HG02852 (cell line): Measurements from ENCODE around the gene NADK2.
"Not testable (repeated sequence)": the region's sequence is repeated elsewhere in the genome, so short reads cannot be mapped to it uniquely, and the experiment has no call there.

ENCODE experiments used
- ATAC-seq: cut with Tn5 transposase; IDR thresholded peaks from one replicate; pipeline ENCODE4 v1.9.1; 2021; ENCODE audit warnings: mild to moderate bottlenecking, moderate library complexity; ENCODE audit not compliant: unreplicated experiment

Gene NADK2, protein sequence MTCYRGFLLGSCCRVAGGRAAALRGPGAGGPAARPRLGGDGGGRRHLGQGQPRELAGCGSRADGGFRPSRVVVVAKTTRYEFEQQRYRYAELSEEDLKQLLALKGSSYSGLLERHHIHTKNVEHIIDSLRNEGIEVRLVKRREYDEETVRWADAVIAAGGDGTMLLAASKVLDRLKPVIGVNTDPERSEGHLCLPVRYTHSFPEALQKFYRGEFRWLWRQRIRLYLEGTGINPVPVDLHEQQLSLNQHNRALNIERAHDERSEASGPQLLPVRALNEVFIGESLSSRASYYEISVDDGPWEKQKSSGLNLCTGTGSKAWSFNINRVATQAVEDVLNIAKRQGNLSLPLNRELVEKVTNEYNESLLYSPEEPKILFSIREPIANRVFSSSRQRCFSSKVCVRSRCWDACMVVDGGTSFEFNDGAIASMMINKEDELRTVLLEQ

DNA sequence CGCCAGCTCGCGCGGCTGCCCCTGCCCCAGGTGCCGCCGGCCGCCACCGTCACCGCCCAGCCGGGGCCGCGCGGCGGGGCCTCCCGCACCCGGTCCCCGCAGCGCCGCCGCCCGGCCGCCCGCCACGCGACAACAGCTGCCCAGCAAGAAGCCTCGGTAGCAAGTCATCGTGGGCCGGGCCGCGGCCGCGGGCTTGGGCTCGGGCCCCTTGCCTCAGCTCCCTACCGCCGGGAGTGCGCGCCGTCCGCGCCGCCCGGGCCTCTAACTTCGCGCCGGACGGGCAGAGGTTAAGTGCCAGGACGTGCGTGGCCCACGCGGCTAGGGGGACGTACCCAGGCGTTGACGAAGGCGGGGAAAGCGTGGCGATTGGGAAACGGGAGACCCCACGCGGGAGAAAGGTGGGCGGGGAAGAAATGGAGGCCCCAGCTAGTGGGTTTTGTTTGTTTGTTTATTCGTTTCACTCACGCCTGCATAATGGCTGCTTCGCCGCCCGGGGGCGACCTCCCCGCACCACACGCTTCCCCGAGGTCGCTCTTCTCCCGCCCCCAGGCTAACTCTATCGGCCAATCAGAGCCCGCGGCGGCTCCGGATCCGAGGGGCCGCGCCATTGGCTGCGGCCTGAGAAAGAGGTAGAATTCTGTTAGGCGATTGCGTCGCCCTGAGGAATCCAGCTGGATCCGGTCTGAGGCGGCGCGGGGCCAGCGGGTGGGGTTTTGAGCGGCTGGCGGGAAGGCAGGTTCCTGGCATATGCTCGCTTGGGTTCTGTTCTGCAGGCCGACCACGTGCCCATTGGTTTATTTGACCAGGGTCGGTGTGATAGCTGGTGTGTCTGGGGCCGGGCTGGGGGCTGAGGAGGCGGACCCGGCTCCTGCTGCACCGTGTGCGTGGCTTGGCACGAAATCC is at the start of gene NADK2:
TSS of gene NADK2 (minus strand) at position 295 of the 903 bp plus-strand sequence. CDS start at position 168, 127 bp downstream.
- peak; percentile 90 for ATAC-seq

DNA sequence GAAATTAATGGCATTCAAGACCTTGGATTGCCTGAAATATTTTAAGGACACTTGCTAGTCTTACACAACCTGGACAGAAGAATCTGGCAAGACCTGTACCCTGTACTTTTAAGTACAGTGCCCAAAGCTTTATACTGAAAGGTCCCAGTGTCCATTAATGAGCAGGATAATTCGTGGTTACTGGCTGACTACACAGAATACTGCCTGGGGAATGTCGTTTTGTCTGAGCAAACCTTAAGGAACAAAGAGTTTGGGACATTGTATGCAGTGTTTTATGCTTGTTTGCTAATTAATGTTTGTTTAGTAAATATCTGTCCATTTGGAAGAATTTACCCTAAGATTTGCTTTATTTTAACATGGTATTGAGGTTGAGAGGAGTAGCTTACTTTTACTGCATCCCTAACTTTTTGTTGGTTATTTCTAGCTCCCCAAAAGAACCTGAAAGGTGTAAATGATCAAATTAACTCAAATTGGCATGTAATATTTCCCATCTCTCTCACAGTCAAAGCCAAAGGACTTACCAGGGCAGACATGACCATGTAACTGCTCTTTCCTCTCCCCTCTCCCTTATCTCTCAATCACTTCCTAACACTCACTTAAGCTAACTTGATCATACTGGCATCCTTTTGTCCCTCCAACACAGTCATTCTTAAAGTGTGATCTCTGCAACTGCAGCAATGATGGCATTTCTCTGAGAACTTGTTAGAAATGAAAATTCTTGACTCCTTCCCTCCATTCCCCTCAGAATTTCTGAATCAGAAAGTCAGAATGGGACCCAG is 44.3 kb upstream of the NADK2 start:
- no peak for ATAC-seq

DNA sequence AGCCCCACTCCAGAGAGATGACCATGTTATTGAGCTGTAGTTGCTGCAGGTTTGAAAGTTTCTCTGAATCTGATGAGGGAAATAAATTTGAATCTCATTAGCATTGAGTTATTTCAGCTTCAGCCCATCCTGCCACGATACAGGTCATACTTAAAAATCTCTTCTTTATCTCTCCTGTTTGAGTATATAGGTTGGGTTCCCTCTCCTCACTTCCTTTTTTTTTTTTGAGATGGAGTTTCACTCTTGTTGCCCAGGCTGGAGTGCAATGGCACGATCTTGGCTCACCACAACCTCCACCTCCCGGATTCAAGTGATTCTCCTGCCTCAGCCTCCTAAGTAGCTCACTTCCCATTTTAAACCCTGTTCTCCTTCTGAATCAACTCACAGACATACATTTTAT is 42.0 kb upstream of the NADK2 start:
- ATAC-seq: not testable (repeated sequence)

DNA sequence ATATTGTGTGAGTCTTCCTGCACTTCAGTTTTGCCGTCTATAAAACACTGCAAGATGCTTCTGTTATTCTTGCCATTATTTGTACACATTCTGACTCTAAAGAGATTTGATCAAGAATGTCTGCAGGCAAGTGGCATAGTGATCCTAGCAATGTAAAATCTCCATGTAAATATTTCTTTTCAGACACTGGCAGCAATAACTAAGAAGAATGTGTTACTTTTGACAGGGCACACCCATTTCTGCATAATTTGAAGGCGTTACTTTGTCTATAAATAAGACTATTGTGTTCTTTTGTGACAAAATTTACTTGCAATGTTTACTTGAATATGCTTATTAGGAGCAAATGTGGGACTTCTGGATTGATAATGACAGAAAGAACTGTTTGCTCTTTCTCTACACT is 39.9 kb upstream of the NADK2 start:
- no peak for ATAC-seq

DNA sequence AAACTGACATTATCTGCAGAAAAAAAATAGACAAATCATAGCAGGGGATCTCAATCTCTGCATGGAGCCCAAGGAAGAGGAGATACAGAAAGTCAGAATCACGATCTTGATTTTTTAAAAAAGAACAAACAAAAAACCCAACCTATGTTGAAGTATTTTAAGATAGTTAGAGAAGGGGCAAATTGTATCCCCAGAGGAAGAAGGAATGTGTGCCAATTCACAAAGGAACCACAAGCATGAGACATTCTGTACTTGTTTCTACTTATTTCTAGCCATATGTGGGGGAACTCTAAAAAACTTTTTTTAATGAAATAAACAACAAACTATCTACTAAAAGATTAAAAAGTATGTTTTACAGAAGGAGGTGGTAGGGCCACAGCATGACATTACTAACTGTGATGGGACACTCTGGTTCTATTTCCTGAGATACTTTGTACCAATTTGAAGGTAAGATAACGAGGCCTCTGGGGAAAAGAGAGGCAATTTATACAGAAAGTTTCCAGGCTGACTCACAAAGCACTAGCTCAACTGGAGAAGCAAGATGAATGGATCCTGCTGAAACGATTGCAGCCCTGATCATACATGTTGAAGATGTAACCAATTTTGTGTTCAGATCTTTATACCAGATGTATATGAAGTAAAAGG is 37.5 kb upstream of the NADK2 start:
- ATAC-seq: no peak

DNA sequence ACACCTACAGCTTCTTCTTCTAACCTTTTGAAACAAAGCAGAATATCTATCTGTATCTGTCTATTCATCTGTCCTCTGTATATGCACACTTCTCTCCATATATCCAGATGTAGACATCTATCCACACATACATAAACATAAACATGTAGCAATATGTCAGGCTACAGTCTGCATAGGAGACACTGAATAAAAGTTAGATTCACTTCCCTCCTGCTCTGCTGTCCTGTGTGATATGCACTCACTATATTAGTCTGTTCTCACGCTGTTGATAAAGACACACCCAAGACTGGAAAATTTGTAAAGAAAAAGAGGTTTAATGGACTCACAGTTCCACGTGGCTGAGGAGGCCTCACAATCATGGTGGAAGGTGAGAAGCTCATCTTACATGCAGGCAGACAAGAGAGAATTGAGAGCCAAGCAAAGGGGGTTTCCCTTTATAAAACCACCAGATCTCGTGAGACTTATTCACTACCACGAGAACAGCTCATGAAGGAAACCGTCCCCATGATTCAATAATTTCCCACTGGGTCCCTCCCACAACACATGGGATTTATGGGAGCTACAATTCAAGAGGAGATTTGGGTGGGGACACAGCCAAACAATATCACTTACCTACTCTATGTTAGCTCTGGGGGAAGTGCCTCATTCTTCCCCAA is 35.9 kb upstream of the NADK2 start:
- no peak for ATAC-seq

DNA sequence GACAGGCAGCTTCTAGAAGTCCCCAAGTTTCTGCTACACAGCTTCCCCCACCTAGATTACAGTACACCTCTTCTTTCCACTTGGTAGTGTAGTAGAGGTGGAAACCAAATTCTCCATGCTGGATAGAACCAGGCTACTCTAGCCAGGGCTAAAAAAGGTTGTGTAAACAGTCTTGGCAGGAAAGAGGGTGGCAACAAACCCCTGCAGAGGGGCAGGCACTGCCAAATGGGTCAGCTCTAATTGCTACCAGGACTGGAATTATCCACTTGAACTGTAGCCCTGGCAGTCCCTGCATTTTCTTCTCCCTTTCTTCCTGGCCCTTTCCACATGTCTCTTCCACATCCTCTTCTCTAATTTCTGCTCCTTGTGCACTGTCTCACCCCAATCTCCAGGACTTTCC is 35.1 kb upstream of the NADK2 start:
- no peak for ATAC-seq

DNA sequence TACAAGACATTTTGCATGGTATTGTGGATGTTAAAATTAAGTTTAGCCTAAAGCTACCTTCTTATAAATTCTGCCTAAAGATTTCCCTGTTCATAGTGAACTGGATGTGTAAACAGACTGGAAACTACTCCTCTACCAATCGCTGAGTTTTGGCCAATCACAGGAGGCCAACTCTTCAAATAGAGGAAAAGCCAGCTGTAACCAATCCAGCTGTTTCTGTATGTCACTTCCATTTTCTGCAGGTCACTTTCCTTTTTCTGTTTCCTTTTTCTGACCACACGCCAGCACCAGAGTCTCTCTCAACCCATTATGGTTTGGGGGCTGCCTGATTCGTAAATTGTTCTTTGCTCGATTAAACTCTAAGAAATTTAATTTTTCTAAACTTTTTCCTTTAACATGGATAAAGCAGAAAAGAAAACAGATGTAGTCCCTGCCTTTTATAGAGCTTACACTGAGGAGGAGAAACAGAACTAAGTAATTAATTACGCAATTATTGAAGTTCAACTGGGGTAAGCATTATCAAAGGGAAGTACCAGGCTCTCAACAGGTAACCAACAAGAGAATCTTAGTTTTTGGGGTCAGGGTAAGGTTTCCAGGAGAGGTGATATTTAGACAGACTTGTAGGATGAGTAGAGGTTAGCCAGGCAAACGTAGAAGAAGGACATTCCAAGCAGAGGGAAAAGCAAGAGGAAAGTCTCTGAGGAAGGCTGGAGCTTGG is 32.2 kb upstream of the NADK2 start:
- ATAC-seq: no peak

DNA sequence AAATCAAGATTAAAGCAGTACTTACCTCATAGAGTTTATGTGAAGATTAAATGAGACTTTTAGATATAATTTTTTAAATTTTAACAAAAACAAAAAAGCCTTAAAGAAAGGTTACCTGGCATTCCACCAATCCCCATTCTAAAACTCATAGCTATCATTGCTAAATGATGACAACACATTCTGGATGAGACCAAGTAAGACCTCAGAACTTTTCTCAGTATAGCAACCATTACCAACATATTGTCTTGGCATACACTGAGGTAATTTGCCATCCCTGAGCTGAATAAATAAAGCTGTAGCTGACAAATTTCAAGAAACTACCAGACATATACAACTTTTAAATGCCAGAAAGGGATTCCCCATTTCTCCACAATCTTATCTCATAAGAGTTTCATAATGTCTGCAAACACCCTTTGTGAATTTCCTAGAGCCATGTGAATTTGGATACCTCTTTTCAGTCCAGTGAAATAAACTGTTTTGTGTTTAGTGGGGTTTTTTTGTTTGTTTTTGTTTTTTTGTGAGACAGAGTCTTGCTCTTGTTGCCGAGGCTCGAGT is 30.5 kb upstream of the NADK2 start:
- ATAC-seq: no peak

DNA sequence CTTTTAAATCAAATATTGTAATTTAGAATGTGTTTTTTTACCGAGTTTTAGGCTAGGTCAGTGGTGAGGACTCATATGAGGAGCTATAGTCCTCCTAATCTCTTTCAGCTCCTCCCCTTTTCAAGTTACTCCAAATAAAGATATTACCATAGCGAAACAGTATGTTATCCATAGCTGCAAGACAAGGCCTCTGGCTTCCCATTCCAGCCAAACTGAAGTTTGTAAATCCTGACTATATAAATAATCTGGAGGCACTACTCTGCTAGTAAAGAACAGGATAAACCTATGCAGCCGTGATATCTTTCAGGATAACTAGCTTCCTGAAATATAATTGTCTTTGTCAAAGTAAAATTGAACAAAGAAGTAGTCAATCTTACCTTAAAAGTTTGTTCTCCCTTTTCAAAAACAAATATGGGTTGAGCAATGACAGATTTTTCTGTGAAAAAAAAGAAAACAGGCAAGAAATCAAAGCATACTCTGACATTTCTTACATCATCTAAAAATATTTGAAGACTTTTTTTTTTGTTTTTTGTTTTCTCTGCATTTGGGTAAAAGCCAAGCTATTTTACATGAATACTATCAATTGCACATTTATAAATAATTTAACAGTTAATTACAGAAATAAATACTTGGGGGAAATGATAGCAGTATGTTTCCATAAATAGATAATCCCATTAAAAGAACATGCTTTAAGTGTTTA is 29.3 kb upstream of the NADK2 start:
- ATAC-seq: no peak

DNA sequence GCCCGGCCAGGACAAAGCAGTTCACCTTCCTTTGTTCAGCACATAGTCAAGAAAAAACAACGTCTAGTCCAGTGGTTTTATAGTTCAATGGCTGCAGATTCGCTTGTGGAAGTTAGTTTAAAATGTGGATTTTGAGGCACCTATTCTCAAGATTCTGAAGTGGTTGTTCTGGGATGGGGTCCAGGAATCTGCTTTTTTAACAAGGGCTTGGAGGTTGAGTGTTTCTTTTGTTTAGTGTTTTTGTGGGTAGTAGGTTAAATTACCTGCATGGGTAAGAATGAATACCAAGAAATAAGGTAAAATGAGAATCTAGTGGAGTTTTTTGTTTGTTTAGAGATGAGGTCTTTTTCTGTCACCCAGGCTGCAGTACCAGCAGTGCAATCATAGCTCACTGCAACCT is 28.4 kb upstream of the NADK2 start:
- ATAC-seq: no peak

DNA sequence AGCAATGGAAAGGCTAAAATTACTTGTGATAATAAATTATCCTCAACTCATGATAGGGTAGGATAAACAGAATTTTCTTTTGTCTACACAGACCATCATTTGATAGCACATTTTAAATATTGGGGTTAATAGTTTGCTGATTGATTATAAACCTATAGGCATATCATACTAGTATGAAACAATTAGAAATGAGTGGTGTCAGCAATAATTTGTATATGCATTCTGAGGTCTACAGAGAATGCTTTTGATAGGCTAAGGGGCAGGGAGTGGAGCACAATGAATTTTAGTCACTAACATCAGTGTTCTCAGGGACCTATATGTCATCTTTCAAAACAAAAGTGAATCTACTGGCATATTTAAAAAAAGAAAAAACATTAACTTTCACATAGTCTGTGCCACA is 27.8 kb upstream of the NADK2 start:
- no peak for ATAC-seq

DNA sequence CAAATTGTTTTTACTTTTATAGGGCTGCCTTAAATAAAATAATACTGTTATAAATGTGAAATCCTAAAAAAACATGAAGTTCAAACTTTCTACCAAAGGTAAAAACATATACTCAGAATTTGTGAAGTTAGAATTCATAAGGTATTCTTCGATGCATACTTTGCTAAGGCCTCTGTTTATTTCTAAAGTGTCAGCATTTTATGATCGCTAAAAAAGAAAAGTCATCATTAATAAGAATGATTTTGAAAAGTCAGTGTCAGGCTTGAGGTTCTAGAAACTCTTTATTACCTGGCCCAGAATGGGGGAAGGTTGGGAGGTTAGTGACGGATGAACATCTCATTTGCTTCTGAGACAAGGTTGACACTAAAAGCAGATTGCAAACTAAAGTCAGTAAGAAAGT is 26.2 kb upstream of the NADK2 start:
- no peak for ATAC-seq

DNA sequence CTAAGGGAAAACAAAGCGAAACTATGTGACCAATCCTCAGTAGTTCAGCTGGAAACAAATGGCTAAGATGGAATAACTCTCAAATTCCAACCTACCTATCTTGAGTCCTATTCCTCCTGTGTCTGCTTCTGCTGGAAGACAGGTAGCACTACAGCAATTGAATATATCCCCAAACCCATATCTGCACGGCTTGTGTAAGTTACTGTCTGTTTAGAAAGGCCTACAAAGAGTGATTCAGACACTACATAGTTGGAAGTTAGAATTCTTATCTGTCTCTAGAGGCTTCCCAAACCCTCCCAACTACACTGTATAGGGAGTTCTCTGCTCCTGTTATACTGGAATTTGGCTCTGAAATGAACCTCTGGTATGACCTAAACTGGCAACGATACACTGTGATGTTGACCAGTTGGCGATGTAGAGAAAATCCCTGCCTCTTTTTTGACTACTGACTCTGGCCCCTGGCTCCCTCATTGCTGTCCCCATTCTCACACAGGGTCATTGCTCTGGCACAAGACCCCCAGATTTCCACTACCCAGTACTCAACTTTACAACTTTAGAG is 22.6 kb upstream of the NADK2 start:
- ATAC-seq: no peak

DNA sequence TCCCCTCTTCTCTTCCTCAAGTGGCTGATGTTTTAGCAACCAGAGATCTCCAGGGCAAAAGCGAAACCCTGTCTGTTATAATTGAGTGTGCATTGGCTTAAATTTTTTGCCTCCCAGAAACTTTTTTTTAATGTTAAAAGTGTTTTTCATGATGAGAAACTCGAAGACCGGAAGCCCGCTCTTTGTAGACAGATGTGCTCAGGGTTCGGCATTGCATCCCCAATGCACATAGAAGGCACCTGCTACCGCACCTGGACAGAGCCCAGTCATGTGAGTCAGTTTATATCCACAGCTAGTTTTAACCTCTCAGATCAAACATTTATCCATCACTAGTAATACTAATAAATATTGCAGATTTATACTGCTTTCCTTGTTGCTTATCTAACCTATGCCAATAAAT is 19.5 kb upstream of the NADK2 start:
- ATAC-seq: no peak

DNA sequence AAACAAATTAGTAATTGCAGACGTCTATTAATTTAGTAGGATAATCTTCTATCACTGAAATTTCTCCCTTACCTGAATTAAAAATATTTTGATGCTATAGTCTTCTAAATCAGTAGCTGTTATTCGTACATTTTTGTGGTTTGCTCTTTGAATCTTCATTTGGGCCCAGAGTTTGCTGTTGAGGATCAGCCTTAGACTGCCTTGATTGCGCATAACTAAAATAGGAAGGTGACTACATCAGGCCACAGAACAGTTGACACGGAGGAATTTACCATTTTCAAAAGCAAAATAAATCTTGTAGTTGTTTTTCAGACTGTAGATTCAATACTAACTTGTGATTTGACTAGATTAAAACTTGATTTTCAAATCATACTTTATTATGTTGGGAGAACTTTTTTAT is 11.8 kb upstream of the NADK2 start:
- no peak for ATAC-seq

DNA sequence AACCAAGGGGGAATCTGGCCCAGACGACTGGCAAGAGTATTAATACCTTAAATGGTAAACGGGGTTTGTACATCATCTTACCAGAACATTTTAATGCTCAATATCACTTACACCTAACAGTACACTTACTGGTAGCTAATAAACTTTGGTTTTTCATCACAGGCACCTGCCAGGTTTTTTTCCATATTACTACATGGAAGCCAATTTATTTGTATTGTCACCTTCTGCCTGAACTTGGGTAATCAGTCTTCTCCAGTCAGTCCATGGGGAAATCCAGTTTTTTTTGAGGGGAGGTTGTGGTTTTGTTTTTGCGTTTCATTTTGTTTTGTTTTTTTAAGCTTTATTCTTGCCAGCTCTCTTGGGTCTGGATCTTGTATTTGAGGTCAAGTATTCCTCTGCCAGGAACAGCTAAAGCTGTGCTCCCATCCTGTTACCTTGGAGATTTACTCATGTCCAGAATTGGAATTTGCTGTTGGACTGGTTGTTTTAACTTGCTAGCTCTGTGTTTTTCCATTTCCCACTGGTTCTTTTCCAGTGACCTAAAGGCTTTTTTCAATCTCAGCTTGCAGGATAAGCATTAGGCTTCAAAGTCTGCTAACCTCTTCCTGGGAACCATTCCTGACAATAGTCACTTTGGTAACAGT is 11.1 kb upstream of the NADK2 start:
- ATAC-seq: no peak

DNA sequence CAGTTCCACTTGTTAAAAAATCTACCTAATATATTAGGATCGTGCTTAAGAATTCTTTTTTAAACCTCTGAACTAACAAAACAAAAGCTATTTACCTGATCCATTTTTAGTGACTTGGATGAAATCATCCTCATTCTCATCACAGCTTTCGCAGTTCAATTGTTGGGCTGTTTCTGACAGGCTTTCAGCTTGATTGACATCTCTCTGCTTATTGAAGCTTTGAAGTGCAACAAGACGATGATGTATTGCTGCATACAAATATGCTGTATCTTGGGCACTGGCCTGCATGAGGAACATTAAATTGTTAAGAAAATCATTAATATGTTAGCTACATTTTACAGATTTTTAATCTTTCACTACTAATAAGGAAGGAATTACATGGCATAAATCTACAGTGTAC is 9.5 kb upstream of the NADK2 start:
- no peak for ATAC-seq
